Nephron (organoid): Measurements from ENCODE around the gene PACRG.

Experiments
- H3K27ac Mint-ChIP-seq, 3 experiments: 2 replicates each; pipeline ENCODE4 v1.8.0; 2020; ENCODE audit warnings: mixed read lengths in 3 of 3, mild to moderate bottlenecking in 2 of 3, moderate library complexity in 1 of 3
- H3K27me3 Mint-ChIP-seq: 2 replicates; pipeline ENCODE4 v1.8.0; 2021; ENCODE audit warnings: low read depth, mild to moderate bottlenecking, moderate library complexity, mixed read lengths
- H3K36me3 Mint-ChIP-seq: 2 replicates; pipeline ENCODE4 v1.8.0; 2020; ENCODE audit warnings: low read depth, mixed read lengths
- H3K4me1 Mint-ChIP-seq: 2 replicates; pipeline ENCODE4 v1.8.0; 2020; ENCODE audit warnings: mixed read lengths
- H3K4me3 Mint-ChIP-seq, 3 experiments: 2 replicates each; pipeline ENCODE4 v1.8.0; 2020; ENCODE audit warnings: mild to moderate bottlenecking in 3 of 3, mixed read lengths in 3 of 3, moderate library complexity in 2 of 3
- H3K9me3 Mint-ChIP-seq: 2 replicates; pipeline ENCODE4 v1.8.0; 2020; ENCODE audit warnings: mixed read lengths
- TF ChIP-seq, protein P1 (sequence below), 3 experiments: fragments of 200-600 bp; sonication (generic); IDR thresholded peaks; one replicate each; pipeline ENCODE4 v1.5.0; 2021; ENCODE audit warnings: antibody characterized with exemption in 3 of 3; ENCODE audit not compliant: unreplicated experiment in 3 of 3

PACRG gene

DNA sequence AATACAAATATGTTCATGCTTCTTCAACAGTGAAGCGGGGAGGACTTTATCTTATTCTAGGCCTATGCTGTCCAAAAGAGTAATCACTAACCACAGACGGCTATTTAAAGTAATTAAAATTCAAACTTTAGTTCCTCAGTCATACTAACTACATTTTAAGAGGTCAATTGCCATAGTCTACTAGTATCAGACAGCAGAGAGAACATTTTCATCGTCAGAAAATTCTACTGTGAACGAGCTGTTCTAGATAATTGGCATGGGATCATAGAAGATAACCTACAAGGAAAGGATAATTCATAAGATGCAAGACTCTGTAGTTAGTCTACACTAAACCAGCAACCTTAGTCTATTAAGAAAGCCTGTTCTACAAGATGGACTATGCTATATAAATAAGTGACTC, 44.6 kb upstream of the PACRG start:
- Mint-ChIP-seq H3K4me1 (peaks cover 24% of the 10 kb centered on the region), H3K27me3 (no peaks in the 10 kb centered on the region), H3K27ac (peak overlapping the region in 2 of 3 experiments; percentile 15 to 46), H3K36me3 (no peaks in the 10 kb centered on the region), H3K4me3 (no peak overlapping the region), H3K9me3 (peaks cover 3% of the 10 kb centered on the region)
- TF ChIP-seq, protein P1, sequence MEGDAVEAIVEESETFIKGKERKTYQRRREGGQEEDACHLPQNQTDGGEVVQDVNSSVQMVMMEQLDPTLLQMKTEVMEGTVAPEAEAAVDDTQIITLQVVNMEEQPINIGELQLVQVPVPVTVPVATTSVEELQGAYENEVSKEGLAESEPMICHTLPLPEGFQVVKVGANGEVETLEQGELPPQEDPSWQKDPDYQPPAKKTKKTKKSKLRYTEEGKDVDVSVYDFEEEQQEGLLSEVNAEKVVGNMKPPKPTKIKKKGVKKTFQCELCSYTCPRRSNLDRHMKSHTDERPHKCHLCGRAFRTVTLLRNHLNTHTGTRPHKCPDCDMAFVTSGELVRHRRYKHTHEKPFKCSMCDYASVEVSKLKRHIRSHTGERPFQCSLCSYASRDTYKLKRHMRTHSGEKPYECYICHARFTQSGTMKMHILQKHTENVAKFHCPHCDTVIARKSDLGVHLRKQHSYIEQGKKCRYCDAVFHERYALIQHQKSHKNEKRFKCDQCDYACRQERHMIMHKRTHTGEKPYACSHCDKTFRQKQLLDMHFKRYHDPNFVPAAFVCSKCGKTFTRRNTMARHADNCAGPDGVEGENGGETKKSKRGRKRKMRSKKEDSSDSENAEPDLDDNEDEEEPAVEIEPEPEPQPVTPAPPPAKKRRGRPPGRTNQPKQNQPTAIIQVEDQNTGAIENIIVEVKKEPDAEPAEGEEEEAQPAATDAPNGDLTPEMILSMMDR (IDR thresholded peaks at IDR 0.05; ENCODE audit: unreplicated experiment in 3 of 3): no peak

DNA sequence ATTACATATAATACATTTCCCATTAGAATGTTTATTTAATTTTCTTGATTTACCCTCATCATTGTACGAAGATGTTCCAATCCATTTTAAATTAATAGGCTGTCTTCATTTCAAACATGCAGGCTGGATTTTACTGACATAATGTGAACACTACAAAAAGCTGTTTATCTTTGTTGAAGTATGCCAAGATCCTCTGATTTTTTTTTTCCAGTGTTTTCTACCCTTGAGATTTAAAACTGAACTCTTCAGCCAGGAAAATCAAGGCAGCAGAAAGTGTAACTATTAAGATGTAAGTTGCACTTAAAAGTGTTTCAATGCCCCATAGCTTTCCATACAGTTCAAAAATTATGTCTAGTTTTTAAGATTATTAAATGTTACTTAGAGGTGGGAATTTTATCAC, 43.7 kb upstream of the PACRG start:
- no peak overlapping the region for H3K4me3 Mint-ChIP-seq
- TF ChIP-seq, protein P1 (IDR thresholded peaks at IDR 0.05; ENCODE audit: unreplicated experiment in 3 of 3): no peak
- H3K36me3 Mint-ChIP-seq: no peaks in the 10 kb centered on the region
- no peaks in the 10 kb centered on the region for H3K27me3 Mint-ChIP-seq
- peaks cover 3% of the 10 kb centered on the region for H3K9me3 Mint-ChIP-seq
- H3K27ac Mint-ChIP-seq: no peak overlapping the region
- H3K4me1 Mint-ChIP-seq: peaks cover 24% of the 10 kb centered on the region

DNA sequence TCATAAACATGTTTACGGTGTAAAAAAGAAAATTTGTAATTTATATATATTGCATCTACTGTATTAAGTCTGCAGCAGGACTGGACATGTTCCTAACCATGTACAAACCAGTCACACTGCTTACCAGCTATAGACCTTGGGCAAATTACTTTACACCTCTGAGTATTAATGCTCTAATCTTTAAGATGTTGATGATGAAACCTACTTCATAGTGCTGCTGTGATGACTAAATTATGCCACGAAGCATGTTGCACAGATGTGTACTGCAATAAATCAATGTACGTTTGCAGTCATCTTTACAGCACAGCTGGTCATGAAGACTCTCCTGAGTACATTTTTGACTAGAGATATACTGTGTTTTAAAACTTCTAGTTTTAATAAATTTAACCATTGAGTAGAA, 42.8 kb upstream of the PACRG start:
- Mint-ChIP-seq H3K27ac (no peak overlapping the region), H3K27me3 (no peaks in the 10 kb centered on the region), H3K4me3 (no peak overlapping the region), H3K4me1 (peaks cover 24% of the 10 kb centered on the region), H3K36me3 (no peaks in the 10 kb centered on the region), H3K9me3 (peaks cover 3% of the 10 kb centered on the region)
- TF ChIP-seq, protein P1 (IDR thresholded peaks at IDR 0.05; ENCODE audit: unreplicated experiment in 3 of 3): no peak

DNA sequence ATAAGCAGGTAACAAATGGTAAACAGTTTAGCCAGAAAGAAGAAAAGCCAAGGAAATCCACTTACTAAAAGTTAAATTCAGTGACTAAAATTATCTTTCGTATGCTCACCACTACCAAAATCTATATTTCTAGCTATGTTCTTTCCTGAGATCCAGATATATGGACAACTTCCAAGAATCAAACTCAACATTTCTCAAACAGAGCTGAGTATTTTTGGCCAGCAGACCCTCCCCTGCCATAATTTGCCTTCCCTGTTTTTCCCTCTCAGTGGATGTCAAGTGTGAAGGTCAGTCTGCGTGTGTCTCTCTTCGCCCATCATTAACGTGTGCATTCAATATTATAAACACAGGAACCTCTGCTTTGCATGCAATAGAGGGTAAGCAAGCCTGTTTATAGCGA, 42.2 kb upstream of the PACRG start:
- no peak overlapping the region for H3K4me3 Mint-ChIP-seq
- no peaks in the 10 kb centered on the region for H3K36me3 Mint-ChIP-seq
- H3K27ac Mint-ChIP-seq: no peak overlapping the region
- H3K9me3 Mint-ChIP-seq: peaks cover 3% of the 10 kb centered on the region
- H3K4me1 Mint-ChIP-seq: peaks cover 24% of the 10 kb centered on the region
- TF ChIP-seq, protein P1 (IDR thresholded peaks at IDR 0.05; ENCODE audit: unreplicated experiment in 3 of 3): no peak
- H3K27me3 Mint-ChIP-seq: no peaks in the 10 kb centered on the region

DNA sequence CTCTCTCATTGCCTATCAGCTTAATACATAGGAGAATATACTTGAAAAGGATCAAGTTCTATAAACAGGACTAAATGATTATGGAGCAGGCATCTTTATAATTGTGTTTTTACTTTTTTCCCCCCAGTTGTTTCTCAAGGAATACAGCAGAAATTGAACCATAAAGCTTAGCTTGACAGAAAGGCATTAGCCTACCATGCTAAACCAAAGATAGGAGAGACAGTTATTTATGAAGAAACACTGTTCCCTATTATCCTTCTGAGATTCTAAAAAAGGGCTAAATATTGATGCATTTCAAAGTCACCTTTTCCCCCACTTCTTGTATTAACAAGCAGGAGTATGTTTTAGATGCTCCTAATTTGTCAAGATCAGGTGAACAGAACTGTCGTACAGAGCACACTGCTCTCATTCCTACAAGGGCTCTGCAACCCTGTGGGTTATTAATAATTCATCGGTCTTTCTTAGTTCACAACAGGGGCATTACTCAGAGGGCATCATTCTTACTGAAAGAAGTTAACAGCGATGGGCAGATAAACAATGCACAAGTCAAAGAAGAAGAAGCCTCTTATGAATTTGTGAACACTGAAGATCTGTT, 38.9 kb upstream of the PACRG start:
- Mint-ChIP-seq H3K27me3 (no peaks in the 10 kb centered on the region), H3K4me3 (no peak overlapping the region), H3K4me1 (peaks cover 11% of the 10 kb centered on the region), H3K36me3 (no peaks in the 10 kb centered on the region), H3K27ac (no peak overlapping the region), H3K9me3 (peaks cover 3% of the 10 kb centered on the region)
- TF ChIP-seq, protein P1 (IDR thresholded peaks at IDR 0.05; ENCODE audit: unreplicated experiment in 3 of 3): no peak

DNA sequence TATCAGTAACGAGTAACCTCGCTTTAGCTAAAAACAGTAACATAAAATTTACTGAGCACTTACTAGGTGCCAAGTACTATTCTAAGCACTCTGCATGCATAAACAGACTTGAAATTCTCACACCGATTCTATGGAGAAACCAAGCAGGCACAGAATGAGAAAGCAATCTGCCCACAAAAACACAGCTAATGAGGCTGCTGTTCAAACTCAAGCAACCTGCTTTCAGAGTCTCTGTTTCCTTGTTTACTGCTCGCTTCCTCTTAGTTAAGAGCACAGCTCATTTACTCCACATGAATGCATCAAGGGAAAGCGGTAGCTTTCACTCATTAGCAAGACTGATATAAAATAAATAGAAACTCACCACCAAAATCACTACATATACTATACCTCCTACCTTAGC, 37.6 kb upstream of the PACRG start:
- Mint-ChIP-seq H3K36me3 (no peaks in the 10 kb centered on the region), H3K27me3 (no peaks in the 10 kb centered on the region), H3K4me1 (peaks cover 5% of the 10 kb centered on the region), H3K4me3 (no peak overlapping the region), H3K9me3 (peaks cover 3% of the 10 kb centered on the region), H3K27ac (no peak overlapping the region)
- TF ChIP-seq, protein P1 (IDR thresholded peaks at IDR 0.05; ENCODE audit: unreplicated experiment in 3 of 3): no peak
